ENCODE measurements around the gene TMEM238. TPM values are rescaled to one million over a fixed set of nuclear protein-coding genes. Genes with fewer than 3 reads are reported as not detected.
"Not testable (repeated sequence)": the region's sequence is repeated elsewhere in the genome, so short reads cannot be mapped to it uniquely, and the experiment has no call there.

Gene TMEM238
- total RNA-seq, 1 donor from 2014 or later: not detected

- Histone ChIP-seq H3K27me3 (ENCODE audit: control insufficient read depth in 3 of 3, insufficient read depth in 3 of 3, low read length in 3 of 3) (peaks cover 0 to 12% (median 6%) of the 10 kb centered on the region in 3 donors), H3K9ac (ENCODE audit: low read depth in 1 of 3, low read length in 3 of 3) (peak overlapping the region in 1 of 3 donors; percentile 91), H3K4me3 (ENCODE audit: low read length in 3 of 3) (peak overlapping the region; percentile 74 to 86 (median 86)), H3K9me3 (ENCODE audit: control insufficient read depth in 3 of 3, low read length in 3 of 3) (no peaks in the 10 kb centered on the region), H3K4me1 (ENCODE audit: control insufficient read depth in 3 of 3, insufficient read depth in 3 of 3, low read length in 3 of 3) (peaks cover 20 to 30% (median 23%) of the 10 kb centered on the region in 3 donors), H3K36me3 (ENCODE audit: control insufficient read depth in 3 of 3, insufficient read depth in 3 of 3, low read length in 3 of 3) (peaks cover 6 to 14% (median 8%) of the 10 kb centered on the region in 3 donors), H3K27ac (ENCODE audit: low read depth, low read length) (no peak overlapping the region)
Observed at GRCh38 chr19:55341171-55341588, 42.9 kb downstream of the TMEM238 start.

- Histone ChIP-seq H3K4me3 (ENCODE audit: low read length in 3 of 3) (peak overlapping the region; percentile 74 to 86 (median 86)), H3K36me3 (ENCODE audit: control insufficient read depth in 3 of 3, insufficient read depth in 3 of 3, low read length in 3 of 3) (peaks cover 6 to 14% (median 8%) of the 10 kb centered on the region in 3 donors), H3K27ac (ENCODE audit: low read depth, low read length) (no peak overlapping the region), H3K4me1 (ENCODE audit: control insufficient read depth in 3 of 3, insufficient read depth in 3 of 3, low read length in 3 of 3) (peaks cover 20 to 27% (median 23%) of the 10 kb centered on the region in 3 donors), H3K9me3 (ENCODE audit: control insufficient read depth in 3 of 3, low read length in 3 of 3) (no peaks in the 10 kb centered on the region), H3K27me3 (ENCODE audit: control insufficient read depth in 3 of 3, insufficient read depth in 3 of 3, low read length in 3 of 3) (peaks cover 0 to 14% (median 8%) of the 10 kb centered on the region in 3 donors), H3K9ac (ENCODE audit: low read depth in 1 of 3, low read length in 3 of 3) (peak overlapping the region; percentile 88 to 96 (median 91))
Observed at GRCh38 chr19:55340784-55341147, 43.3 kb downstream of the TMEM238 start.

- H3K4me1 ChIP-seq (ENCODE audit: control insufficient read depth in 3 of 3, insufficient read depth in 3 of 3, low read length in 3 of 3): peaks cover 20 to 25% (median 23%) of the 10 kb centered on the region in 3 donors
- no peaks in the 10 kb centered on the region for H3K9me3 ChIP-seq (ENCODE audit: control insufficient read depth in 3 of 3, low read length in 3 of 3)
- peak overlapping the region; percentile 98 for H3K27ac ChIP-seq (ENCODE audit: low read depth, low read length)
- H3K4me3 ChIP-seq (ENCODE audit: low read length in 3 of 3): peak overlapping the region; percentile 74 to 86 (median 86)
- peaks cover 0 to 14% (median 8%) of the 10 kb centered on the region in 3 donors for H3K27me3 ChIP-seq (ENCODE audit: control insufficient read depth in 3 of 3, insufficient read depth in 3 of 3, low read length in 3 of 3)
- H3K9ac ChIP-seq (ENCODE audit: low read depth in 1 of 3, low read length in 3 of 3): peak overlapping the region; percentile 88 to 96 (median 91)
- peaks cover 6 to 14% (median 8%) of the 10 kb centered on the region in 3 donors for H3K36me3 ChIP-seq (ENCODE audit: control insufficient read depth in 3 of 3, insufficient read depth in 3 of 3, low read length in 3 of 3)
Observed at GRCh38 chr19:55339889-55340783, 44.0 kb downstream of the TMEM238 start.

- Histone ChIP-seq H3K4me1 (ENCODE audit: control insufficient read depth in 3 of 3, insufficient read depth in 3 of 3, low read length in 3 of 3) (peaks cover 20 to 25% (median 23%) of the 10 kb centered on the region in 3 donors), H3K27ac (ENCODE audit: low read depth, low read length) (peak within 1 kb of the TSS; percentile 98), H3K9me3 (ENCODE audit: control insufficient read depth in 3 of 3, low read length in 3 of 3) (no peaks in the 10 kb centered on the region), H3K36me3 (ENCODE audit: control insufficient read depth in 3 of 3, insufficient read depth in 3 of 3, low read length in 3 of 3) (peaks cover 6 to 14% (median 8%) of the 10 kb centered on the region in 3 donors), H3K4me3 (ENCODE audit: low read length in 3 of 3) (peak within 1 kb of the TSS; percentile 78 to 86 (median 86)), H3K27me3 (ENCODE audit: control insufficient read depth in 3 of 3, insufficient read depth in 3 of 3, low read length in 3 of 3) (peaks cover 0 to 16% (median 8%) of the 10 kb centered on the region in 3 donors), H3K9ac (ENCODE audit: low read depth in 1 of 3, low read length in 3 of 3) (peak within 1 kb of the TSS; percentile 91 to 96 (median 91))
Observed at GRCh38 chr19:55339105-55339888, 44.8 kb downstream of the TMEM238 start, which contains the start of gene KMT5C. Gene KMT5C (plus strand): TSS chr19:55339876. CDS start chr19:55341937, 2,061 bp downstream.

- Histone ChIP-seq H3K9me3 (ENCODE audit: control insufficient read depth in 3 of 3, low read length in 3 of 3) (no peaks in the 10 kb centered on the region), H3K27me3 (ENCODE audit: control insufficient read depth in 3 of 3, insufficient read depth in 3 of 3, low read length in 3 of 3) (peaks cover 8 to 26% (median 19%) of the 10 kb centered on the region in 3 donors), H3K4me3 (ENCODE audit: low read length in 3 of 3) (no peak overlapping the region), H3K4me1 (ENCODE audit: control insufficient read depth in 3 of 3, insufficient read depth in 3 of 3, low read length in 3 of 3) (peaks cover 15 to 19% (median 18%) of the 10 kb centered on the region in 3 donors), H3K27ac (ENCODE audit: low read depth, low read length) (no peak overlapping the region), H3K9ac (ENCODE audit: low read depth in 1 of 3, low read length in 3 of 3) (no peak overlapping the region), H3K36me3 (ENCODE audit: control insufficient read depth in 3 of 3, insufficient read depth in 3 of 3, low read length in 3 of 3) (no peaks in the 10 kb centered on the region)
Observed at GRCh38 chr19:55336101-55336500, 48.0 kb downstream of the TMEM238 start.

GRCh38 chr19:55333870-55334269 is 50.2 kb downstream of the TMEM238 start:
- H3K4me1 ChIP-seq (ENCODE audit: control insufficient read depth in 3 of 3, insufficient read depth in 3 of 3, low read length in 3 of 3): peaks cover 5 to 7% (median 6%) of the 10 kb centered on the region in 3 donors
- no peaks in the 10 kb centered on the region for H3K9me3 ChIP-seq (ENCODE audit: control insufficient read depth in 3 of 3, low read length in 3 of 3)
- no peaks in the 10 kb centered on the region for H3K36me3 ChIP-seq (ENCODE audit: control insufficient read depth in 3 of 3, insufficient read depth in 3 of 3, low read length in 3 of 3)
- no peak overlapping the region for H3K27ac ChIP-seq (ENCODE audit: low read depth, low read length)
- H3K4me3 ChIP-seq (ENCODE audit: low read length in 3 of 3): no peak overlapping the region
- H3K9ac ChIP-seq (ENCODE audit: low read depth in 1 of 3, low read length in 3 of 3): no peak overlapping the region
- H3K27me3 ChIP-seq (ENCODE audit: control insufficient read depth in 3 of 3, insufficient read depth in 3 of 3, low read length in 3 of 3): peaks cover 8 to 30% (median 19%) of the 10 kb centered on the region in 3 donors

GRCh38 chr19:55329791-55330190 is 54.3 kb downstream of the TMEM238 start:
- H3K27ac ChIP-seq (ENCODE audit: low read depth, low read length); H3K9ac ChIP-seq (ENCODE audit: low read depth in 1 of 3, low read length in 3 of 3); H3K9me3 ChIP-seq (ENCODE audit: control insufficient read depth in 3 of 3, low read length in 3 of 3); H3K36me3 ChIP-seq (ENCODE audit: control insufficient read depth in 3 of 3, insufficient read depth in 3 of 3, low read length in 3 of 3); H3K4me1 ChIP-seq (ENCODE audit: control insufficient read depth in 3 of 3, insufficient read depth in 3 of 3, low read length in 3 of 3); H3K4me3 ChIP-seq (ENCODE audit: low read length in 3 of 3): not testable (repeated sequence)
- H3K27me3 ChIP-seq (ENCODE audit: control insufficient read depth in 3 of 3, insufficient read depth in 3 of 3, low read length in 3 of 3): peaks cover 8 to 17% (median 11%) of the 10 kb centered on the region in 3 donors

Other genes with a start within 250 kb of the TMEM238 start
- 540 TPM for gene TNNT1, start 235.1 kb downstream of the TMEM238 start, total RNA-seq
- gene TNNI3, start 226.6 kb downstream of the TMEM238 start, total RNA-seq: 4.7 TPM
- gene DNAAF3, start 217.7 kb downstream of the TMEM238 start, total RNA-seq: not detected
- gene SYT5, start 204.0 kb downstream of the TMEM238 start, total RNA-seq: not detected
- under 0.01 TPM for gene PTPRH, start 174.8 kb downstream of the TMEM238 start, total RNA-seq
- 0.52 TPM for gene TMEM86B, start 155.5 kb downstream of the TMEM238 start, total RNA-seq
- gene PPP6R1, start 125.3 kb downstream of the TMEM238 start, total RNA-seq: 11.0 TPM
- 10.4 TPM for gene HSPBP1, start 104.2 kb downstream of the TMEM238 start, total RNA-seq
- gene BRSK1, start 100.3 kb downstream of the TMEM238 start, total RNA-seq: 0.52 TPM
- gene TMEM150B, start 59.0 kb downstream of the TMEM238 start, total RNA-seq: 0.52 TPM
- 8.9 TPM for gene KMT5C, start 44.4 kb downstream of the TMEM238 start, total RNA-seq
- gene COX6B2, start 29.6 kb downstream of the TMEM238 start, total RNA-seq: not detected
- not detected for gene GARIN5B, start 21.0 kb downstream of the TMEM238 start, total RNA-seq
- gene IL11, start 13.8 kb downstream of the TMEM238 start, total RNA-seq: not detected
- not detected for gene TMEM190, start 7.5 kb downstream of the TMEM238 start, total RNA-seq
- 229 TPM for gene RPL28, start 1.6 kb upstream of the TMEM238 start, total RNA-seq
- 11.0 TPM for gene UBE2S, start 23.5 kb upstream of the TMEM238 start, total RNA-seq
- gene SHISA7, start 59.0 kb upstream of the TMEM238 start, total RNA-seq: not detected
- 25.1 TPM for gene ISOC2, start 77.3 kb upstream of the TMEM238 start, total RNA-seq
- gene C19orf85, start 80.5 kb upstream of the TMEM238 start, total RNA-seq: not detected
- 0.52 TPM for gene ZNF628, start 92.3 kb upstream of the TMEM238 start, total RNA-seq
- gene NAT14, start 100.9 kb upstream of the TMEM238 start, total RNA-seq: 8.4 TPM
- 17.7 TPM for gene SSC5D, start 104.1 kb upstream of the TMEM238 start, total RNA-seq
- 1.0 TPM for gene SBK2, start 152.8 kb upstream of the TMEM238 start, total RNA-seq
- gene SBK3, start 161.3 kb upstream of the TMEM238 start, total RNA-seq: not detected
- 1.6 TPM for gene ZNF579, start 196.6 kb upstream of the TMEM238 start, total RNA-seq
- gene FIZ1, start 215.2 kb upstream of the TMEM238 start, total RNA-seq: under 0.01 TPM
- 4.7 TPM for gene ZNF524, start 216.0 kb upstream of the TMEM238 start, total RNA-seq
- gene ZNF865, start 221.4 kb upstream of the TMEM238 start, total RNA-seq: 1.0 TPM
- 8.9 TPM for gene ZNF784, start 240.3 kb upstream of the TMEM238 start, total RNA-seq

Measured in skeletal muscle tissue (tissue), 4 donors.